DND-41 (cell line): Measurements from ENCODE around the gene GRIN1.

Experiments used
- ATAC-seq: fragments of 200-7000 bp; cut with Tn5 transposase; 3 replicates; pipeline ENCODE4 v1.9.1; 2021; ENCODE audit warnings: low read depth; ENCODE audit not compliant: insufficient read depth
- DNase-seq: peaks from one replicate; pipeline ENCODE4 v3.0.0-alpha.2; 2020
- H2AFZ ChIP-seq: 2 replicates; pipeline ENCODE4 v1.6.0; 2012; ENCODE audit warnings: low read depth, low read length
- H3K27ac ChIP-seq: 2 replicates; pipeline ENCODE4 v1.5.1; 2012; ENCODE audit warnings: low read length, inconsistent platforms
- H3K27me3 ChIP-seq: fragments of 200-600 bp; sonication (generic); 2 replicates; pipeline ENCODE4 v1.6.0; 2012; ENCODE audit warnings: low read length, mild to moderate bottlenecking, inconsistent platforms; ENCODE audit not compliant: insufficient read depth, poor library complexity
- H3K36me3 ChIP-seq: 2 replicates; pipeline ENCODE4 v1.5.1; 2012; ENCODE audit warnings: low read length, inconsistent platforms; ENCODE audit not compliant: insufficient read depth
- H3K4me1 ChIP-seq: 2 replicates; pipeline ENCODE4 v1.5.1; 2012; ENCODE audit warnings: mild to moderate bottlenecking, low read length; ENCODE audit not compliant: insufficient read depth
- H3K4me2 ChIP-seq: 2 replicates; pipeline ENCODE4 v1.6.0; 2012; ENCODE audit warnings: mild to moderate bottlenecking, moderate library complexity, low read length, inconsistent platforms; ENCODE audit not compliant: insufficient read depth
- H3K4me3 ChIP-seq, 2 experiments: fragments of 200-600 bp in 1 of 2; shearing (Covaris generic) in 1 of 2; 2 replicates each; pipeline ENCODE4 v1.5.1; 2012 to 2016; ENCODE audit warnings: inconsistent platforms in 2 of 2, low read length in 2 of 2, mild to moderate bottlenecking in 2 of 2, low read depth in 1 of 2, moderate library complexity in 1 of 2
- H3K79me2 ChIP-seq: 2 replicates; pipeline ENCODE4 v1.6.0; 2012; ENCODE audit warnings: low read length, inconsistent platforms; ENCODE audit not compliant: insufficient read depth
- H3K9ac ChIP-seq: 2 replicates; pipeline ENCODE4 v1.6.0; 2012; ENCODE audit warnings: low read depth, mild to moderate bottlenecking, inconsistent platforms, low read length, moderate library complexity
- H3K9me3 ChIP-seq: 2 replicates; pipeline ENCODE4 v1.5.1; 2012; ENCODE audit warnings: low read length, moderate library complexity, mild to moderate bottlenecking, inconsistent platforms; ENCODE audit not compliant: insufficient read depth, severe bottlenecking
- H4K20me1 ChIP-seq: 2 replicates; pipeline ENCODE4 v1.6.0; 2012; ENCODE audit warnings: low read length; ENCODE audit not compliant: insufficient read depth
- EZH2 ChIP-seq: IDR thresholded peaks from 3 replicates; pipeline ENCODE4 v1.6.1; 2012; ENCODE audit warnings: borderline replicate concordance, low read depth, mild to moderate bottlenecking, moderate library complexity, low read length, inconsistent platforms; ENCODE audit not compliant: severe bottlenecking
- TF ChIP-seq, protein P1 (sequence below): IDR thresholded peaks from 2 replicates; pipeline ENCODE4 v1.5.1; 2012; ENCODE audit warnings: borderline replicate concordance, low read length, moderate library complexity, mild to moderate bottlenecking; ENCODE audit not compliant: poor library complexity, severe bottlenecking; ENCODE audit errors: extremely low read depth

Gene GRIN1

DNA sequence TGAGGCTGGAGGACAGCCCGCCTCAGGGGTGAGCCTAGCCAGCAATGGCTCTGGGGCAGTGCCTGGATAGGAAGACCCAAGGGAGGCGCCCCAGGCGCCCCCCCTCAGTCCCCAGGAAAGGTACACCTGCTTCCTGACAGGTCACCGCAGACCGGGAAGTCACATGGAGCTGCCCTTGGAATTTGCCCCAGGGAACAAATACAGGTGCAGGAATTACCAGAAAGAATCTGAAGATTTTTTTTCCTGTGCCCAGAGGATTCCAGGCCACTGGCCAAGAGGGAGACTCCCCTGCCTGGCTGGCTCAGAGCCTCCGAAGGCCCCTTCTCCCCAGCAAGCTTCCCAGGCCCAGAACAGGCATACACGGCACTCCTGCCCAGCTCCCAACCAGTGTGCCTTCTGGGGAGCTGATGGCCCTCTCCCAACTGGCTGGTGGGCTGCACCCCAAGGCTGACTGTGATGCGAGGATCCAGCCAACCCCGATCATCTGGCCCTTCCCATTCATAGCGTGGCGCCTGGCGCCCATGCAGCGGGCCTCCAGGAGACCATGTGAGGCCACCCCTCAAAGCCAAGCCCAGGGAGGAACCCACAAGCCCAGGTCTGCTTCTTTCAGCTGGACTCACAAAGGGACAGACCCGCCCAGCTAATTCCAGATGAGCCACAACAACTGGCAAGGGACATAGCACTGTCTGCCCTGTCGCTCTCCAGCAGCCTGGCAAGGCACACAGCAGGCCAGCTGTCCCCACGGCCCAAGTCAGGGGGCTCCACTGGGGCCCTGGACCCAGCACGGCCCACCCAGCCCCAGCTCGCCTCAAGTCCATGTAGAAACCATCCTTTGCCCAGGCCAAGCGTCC, 59.3 kb downstream of the GRIN1 start:
- no peaks in the 10 kb centered on the region; the same call in 1 of the 2 replicates for H3K36me3 ChIP-seq
- peaks cover 47% of the 10 kb centered on the region for H3K4me1 ChIP-seq
- no peak overlapping the region for H2AFZ ChIP-seq
- no peak overlapping the region for H3K27ac ChIP-seq
- peaks cover 27% of the 10 kb centered on the region; the same call in 1 of the 2 replicates for H3K79me2 ChIP-seq
- H3K9ac ChIP-seq, result peak overlapping the region; percentile 45; the same call in 1 of the 2 replicates
- DNase-seq (no peak), ATAC-seq (no peak)
- peak overlapping the region; percentile 97 for H3K4me2 ChIP-seq
- H4K20me1 ChIP-seq, result peaks cover 25% of the 10 kb centered on the region
- peak overlapping the region in 1 of 2 experiments; percentile 44; a peak in 1 of 4 replicates for H3K4me3 ChIP-seq
- TF ChIP-seq, protein P1, sequence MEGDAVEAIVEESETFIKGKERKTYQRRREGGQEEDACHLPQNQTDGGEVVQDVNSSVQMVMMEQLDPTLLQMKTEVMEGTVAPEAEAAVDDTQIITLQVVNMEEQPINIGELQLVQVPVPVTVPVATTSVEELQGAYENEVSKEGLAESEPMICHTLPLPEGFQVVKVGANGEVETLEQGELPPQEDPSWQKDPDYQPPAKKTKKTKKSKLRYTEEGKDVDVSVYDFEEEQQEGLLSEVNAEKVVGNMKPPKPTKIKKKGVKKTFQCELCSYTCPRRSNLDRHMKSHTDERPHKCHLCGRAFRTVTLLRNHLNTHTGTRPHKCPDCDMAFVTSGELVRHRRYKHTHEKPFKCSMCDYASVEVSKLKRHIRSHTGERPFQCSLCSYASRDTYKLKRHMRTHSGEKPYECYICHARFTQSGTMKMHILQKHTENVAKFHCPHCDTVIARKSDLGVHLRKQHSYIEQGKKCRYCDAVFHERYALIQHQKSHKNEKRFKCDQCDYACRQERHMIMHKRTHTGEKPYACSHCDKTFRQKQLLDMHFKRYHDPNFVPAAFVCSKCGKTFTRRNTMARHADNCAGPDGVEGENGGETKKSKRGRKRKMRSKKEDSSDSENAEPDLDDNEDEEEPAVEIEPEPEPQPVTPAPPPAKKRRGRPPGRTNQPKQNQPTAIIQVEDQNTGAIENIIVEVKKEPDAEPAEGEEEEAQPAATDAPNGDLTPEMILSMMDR, result no peak
- no peaks in the 10 kb centered on the region for H3K27me3 ChIP-seq
- H3K9me3 ChIP-seq, result no peaks in the 10 kb centered on the region

DNA sequence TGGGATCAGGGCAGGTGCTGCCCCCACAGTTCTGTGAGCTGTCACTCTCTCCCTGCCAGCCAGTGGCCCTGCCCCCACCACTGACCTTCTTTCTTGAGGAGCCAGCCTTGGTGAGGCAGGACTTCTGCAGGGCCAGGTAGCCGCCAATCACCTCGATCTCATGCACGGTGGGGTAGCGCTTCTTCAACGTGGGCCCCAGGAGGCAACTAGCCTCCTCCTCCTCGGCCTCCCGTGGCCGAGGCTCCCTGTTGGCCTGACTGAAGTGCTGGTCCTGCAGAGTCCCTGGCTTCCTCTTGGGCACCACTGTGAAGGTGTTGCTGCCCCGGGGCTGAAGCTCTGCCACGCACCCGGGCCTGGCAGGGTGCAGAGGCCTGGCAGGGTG, 59.9 kb downstream of the GRIN1 start:
- no peak overlapping the region for H3K27ac ChIP-seq
- peaks cover 32% of the 10 kb centered on the region for H3K79me2 ChIP-seq

DNA sequence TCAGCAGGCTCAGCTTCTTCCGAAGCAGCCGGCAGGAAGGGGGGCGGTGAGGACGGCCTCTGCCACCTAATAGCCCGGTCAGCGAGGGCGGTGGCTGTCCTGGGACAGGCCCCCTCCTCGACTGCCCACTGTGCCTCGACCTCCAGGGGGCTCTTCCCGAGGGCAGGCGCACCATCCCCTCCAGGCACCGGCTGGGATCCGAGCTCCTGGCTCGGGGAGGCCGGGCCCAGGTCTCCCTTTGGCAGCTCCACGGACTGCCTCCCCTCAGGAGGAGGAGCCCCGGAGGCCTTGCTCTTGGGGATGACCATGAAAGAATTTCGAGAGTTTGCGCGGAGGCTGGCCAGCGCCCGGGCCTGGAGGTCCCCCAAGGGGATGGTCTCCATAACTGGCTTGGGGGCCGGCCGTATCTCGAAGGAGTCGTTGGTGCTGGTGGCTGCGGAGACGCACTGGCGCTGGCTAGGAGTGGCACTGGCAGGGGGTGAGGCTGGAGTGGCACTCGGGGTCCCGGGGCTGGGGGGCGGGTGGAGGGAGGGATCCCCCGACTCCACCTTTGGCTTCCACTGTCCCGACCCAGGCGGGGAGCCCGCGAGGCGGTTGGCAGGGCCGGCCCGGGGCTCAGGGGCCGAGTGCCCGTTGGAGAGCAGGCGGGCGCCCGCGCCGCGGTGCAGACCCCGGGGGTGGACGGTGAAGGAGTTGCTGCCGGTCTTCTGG, 60.6 kb downstream of the GRIN1 start:
- Histone ChIP-seq H3K27me3 (no peaks in the 10 kb centered on the region), H3K9me3 (no peaks in the 10 kb centered on the region), H3K79me2 (peaks cover 39% of the 10 kb centered on the region), H3K36me3 (peaks cover 10% of the 10 kb centered on the region), H3K4me2 (peak overlapping the region; percentile 97), H3K4me1 (peaks cover 59% of the 10 kb centered on the region), H3K9ac (peak overlapping the region; percentile 45), H4K20me1 (peaks cover 36% of the 10 kb centered on the region), H3K27ac (no peak overlapping the region), H2AFZ (no peak overlapping the region), H3K4me3 (peak overlapping the region in 1 of 2 experiments; percentile 44; a peak in 2 of 4 replicates)
- ATAC-seq, result no peak
- no peak for TF ChIP-seq EZH2
- TF ChIP-seq, protein P1, result no peak
- no peak for DNase-seq

More for the DNA sequence above, 59.9 kb downstream of the GRIN1 start:
- no peaks in the 10 kb centered on the region for H3K27me3 ChIP-seq
- peak overlapping the region; percentile 97 for H3K4me2 ChIP-seq
- H2AFZ ChIP-seq, result no peak overlapping the region
- peak overlapping the region; percentile 45; the same call in 1 of the 2 replicates for H3K9ac ChIP-seq
- TF ChIP-seq, protein P1, result no peak
- no peak for TF ChIP-seq EZH2
- DNase-seq (no peak), ATAC-seq (no peak)
- H3K9me3 ChIP-seq, result no peaks in the 10 kb centered on the region
- peaks cover 4% of the 10 kb centered on the region for H3K36me3 ChIP-seq
- peak overlapping the region in 1 of 2 experiments; percentile 44; a peak in 1 of 4 replicates for H3K4me3 ChIP-seq
- peaks cover 53% of the 10 kb centered on the region for H3K4me1 ChIP-seq
- H4K20me1 ChIP-seq, result peaks cover 30% of the 10 kb centered on the region
